OCI-LY1 (cell line): ENCODE results near the gene E2F3.

Experiments
- H2AFZ ChIP-seq: fragments of 200-600 bp; sonication (generic), shearing (Covaris generic); 2 replicates; pipeline ENCODE4 v1.6.0; 2014; ENCODE audit warnings: antibody characterized with exemption, mild to moderate bottlenecking, low read length
- H3F3A ChIP-seq: fragments of 200-600 bp; sonication (generic), shearing (Covaris generic); 2 replicates; pipeline ENCODE4 v1.6.0; 2014; ENCODE audit warnings: mild to moderate bottlenecking, antibody characterized with exemption, low read length, moderate library complexity; ENCODE audit not compliant: insufficient read depth
- H3K27ac ChIP-seq: fragments of 200-600 bp; sonication (generic); 2 replicates; pipeline ENCODE4 v1.5.1; 2014; ENCODE audit warnings: low read length, mixed run types, mild to moderate bottlenecking, low read depth; ENCODE audit not compliant: poor library complexity, severe bottlenecking
- H3K27me3 ChIP-seq: fragments of 200-600 bp; sonication (generic); 2 replicates; pipeline ENCODE4 v1.6.0; 2014; ENCODE audit warnings: antibody characterized with exemption, mild to moderate bottlenecking, low read length, moderate library complexity; ENCODE audit not compliant: insufficient read depth
- H3K36me3 ChIP-seq: fragments of 200-600 bp; sonication (generic); 2 replicates; pipeline ENCODE4 v1.6.1; 2014; ENCODE audit warnings: mild to moderate bottlenecking, antibody characterized with exemption, low read length, moderate library complexity, mixed read lengths; ENCODE audit not compliant: insufficient read depth
- H3K4me1 ChIP-seq: fragments of 200-600 bp; sonication (generic); 2 replicates; pipeline ENCODE4 v1.5.1; 2014; ENCODE audit warnings: mild to moderate bottlenecking, low read length, moderate library complexity; ENCODE audit not compliant: insufficient read depth, severe bottlenecking
- H3K4me2 ChIP-seq: fragments of 200-600 bp; sonication (generic), shearing (Covaris generic); 2 replicates; pipeline ENCODE4 v1.6.1; 2014; ENCODE audit warnings: low read length
- H3K4me3 ChIP-seq: fragments of 200-600 bp; sonication (generic); 2 replicates; pipeline ENCODE4 v1.5.1; 2014; ENCODE audit warnings: low read length, low read depth, mild to moderate bottlenecking, mixed read lengths; ENCODE audit not compliant: poor library complexity, severe bottlenecking
- H3K79me2 ChIP-seq: fragments of 200-600 bp; shearing (Covaris generic); 2 replicates; pipeline ENCODE4 v1.6.1; 2016; ENCODE audit warnings: mixed run types, low read length, mixed read lengths; ENCODE audit not compliant: insufficient read depth
- H3K9ac ChIP-seq: fragments of 200-600 bp; sonication (generic), shearing (Covaris generic); 2 replicates; pipeline ENCODE4 v1.6.1; 2014; ENCODE audit warnings: mild to moderate bottlenecking, low read length, mixed read lengths
- H3K9me2 ChIP-seq: fragments of 200-600 bp; sonication (generic), shearing (Covaris generic); 2 replicates; pipeline ENCODE4 v1.6.1; 2014; ENCODE audit warnings: low read depth, mild to moderate bottlenecking, low read length, mixed read lengths
- H3K9me3 ChIP-seq: fragments of 200-600 bp; shearing (Covaris generic); 2 replicates; pipeline ENCODE4 v1.6.1; 2014; ENCODE audit warnings: low read length, mixed read lengths
- H4K20me1 ChIP-seq: fragments of 200-600 bp; sonication (generic), shearing (Covaris generic); 2 replicates; pipeline ENCODE4 v1.6.0; 2016; ENCODE audit warnings: mild to moderate bottlenecking, low read length; ENCODE audit not compliant: insufficient read depth
- EZH2 ChIP-seq: fragments of 200-600 bp; sonication (generic), shearing (Covaris generic); IDR thresholded peaks from 2 replicates; pipeline ENCODE4 v1.8.0; 2017; ENCODE audit warnings: borderline replicate concordance, mixed run types, mild to moderate bottlenecking, antibody characterized with exemption, low read length, moderate library complexity, mixed read lengths
- TF ChIP-seq, protein P1 (sequence below): fragments of 200-600 bp; sonication (generic), shearing (Covaris generic); IDR thresholded peaks from 2 replicates; pipeline ENCODE4 v1.5.1; 2017; ENCODE audit warnings: mild to moderate bottlenecking, antibody characterized with exemption, low read length, moderate library complexity, mixed read lengths

Gene E2F3

DNA sequence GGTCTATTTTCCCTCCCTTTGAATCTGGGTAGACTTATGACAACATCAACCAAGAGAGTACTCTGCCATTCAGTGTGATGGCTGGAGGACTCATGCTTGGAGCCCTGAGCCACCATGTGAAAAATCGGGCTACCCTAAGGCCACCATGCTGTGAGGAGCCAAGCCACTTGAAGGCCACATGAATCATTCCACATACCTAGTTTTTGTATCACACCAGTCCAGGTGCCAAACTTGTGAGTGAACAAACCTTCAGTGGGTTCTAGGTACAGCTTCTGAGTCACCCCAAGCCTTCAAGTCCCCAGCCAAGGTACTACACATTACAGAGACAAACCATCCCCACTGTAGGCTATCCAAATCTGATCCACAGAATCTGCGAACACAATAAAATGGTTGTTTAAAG, 37.4 kb upstream of the E2F3 start:
- no peaks in the 10 kb centered on the region for H3K9me3 ChIP-seq

DNA sequence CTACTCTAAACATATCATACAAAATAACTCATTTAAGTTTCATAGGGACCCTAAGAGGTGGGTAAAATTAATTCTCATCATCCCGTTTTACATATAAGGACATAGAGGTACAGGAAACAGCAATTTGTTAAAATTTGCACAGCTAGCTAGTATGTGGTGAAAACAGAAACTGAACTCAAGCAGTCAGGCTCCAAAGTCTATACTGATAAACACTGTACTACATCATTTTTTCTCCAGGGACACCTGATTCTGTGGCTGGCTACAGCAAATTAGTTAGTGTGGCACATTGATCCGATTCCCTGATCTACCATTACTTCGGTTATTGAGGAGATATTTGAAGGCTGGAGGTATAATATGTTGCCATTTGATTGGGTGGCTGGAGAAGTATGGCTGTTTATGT, 36.2 kb upstream of the E2F3 start:
- H3K9me2 ChIP-seq, result no peaks in the 10 kb centered on the region
- H3K27ac ChIP-seq, result no peak overlapping the region
- H4K20me1 ChIP-seq, result no peaks in the 10 kb centered on the region
- H2AFZ ChIP-seq, result no peak overlapping the region
- no peak overlapping the region for H3K9ac ChIP-seq
- no peaks in the 10 kb centered on the region for H3K9me3 ChIP-seq
- H3K79me2 ChIP-seq, result no peaks in the 10 kb centered on the region
- H3F3A ChIP-seq, result no peaks in the 10 kb centered on the region; the same call in 1 of the 2 replicates
- H3K4me2 ChIP-seq, result no peak overlapping the region
- H3K4me1 ChIP-seq, result no peaks in the 10 kb centered on the region
- H3K36me3 ChIP-seq, result no peaks in the 10 kb centered on the region
- H3K4me3 ChIP-seq, result no peak overlapping the region
- TF ChIP-seq, protein P1, sequence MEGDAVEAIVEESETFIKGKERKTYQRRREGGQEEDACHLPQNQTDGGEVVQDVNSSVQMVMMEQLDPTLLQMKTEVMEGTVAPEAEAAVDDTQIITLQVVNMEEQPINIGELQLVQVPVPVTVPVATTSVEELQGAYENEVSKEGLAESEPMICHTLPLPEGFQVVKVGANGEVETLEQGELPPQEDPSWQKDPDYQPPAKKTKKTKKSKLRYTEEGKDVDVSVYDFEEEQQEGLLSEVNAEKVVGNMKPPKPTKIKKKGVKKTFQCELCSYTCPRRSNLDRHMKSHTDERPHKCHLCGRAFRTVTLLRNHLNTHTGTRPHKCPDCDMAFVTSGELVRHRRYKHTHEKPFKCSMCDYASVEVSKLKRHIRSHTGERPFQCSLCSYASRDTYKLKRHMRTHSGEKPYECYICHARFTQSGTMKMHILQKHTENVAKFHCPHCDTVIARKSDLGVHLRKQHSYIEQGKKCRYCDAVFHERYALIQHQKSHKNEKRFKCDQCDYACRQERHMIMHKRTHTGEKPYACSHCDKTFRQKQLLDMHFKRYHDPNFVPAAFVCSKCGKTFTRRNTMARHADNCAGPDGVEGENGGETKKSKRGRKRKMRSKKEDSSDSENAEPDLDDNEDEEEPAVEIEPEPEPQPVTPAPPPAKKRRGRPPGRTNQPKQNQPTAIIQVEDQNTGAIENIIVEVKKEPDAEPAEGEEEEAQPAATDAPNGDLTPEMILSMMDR, result no peak
- no peak for TF ChIP-seq EZH2
- H3K27me3 ChIP-seq, result no peaks in the 10 kb centered on the region; the same call in 1 of the 2 replicates

More for the DNA sequence above, 37.4 kb upstream of the E2F3 start:
- TF ChIP-seq, protein P1, result no peak
- no peak for TF ChIP-seq EZH2
- no peaks in the 10 kb centered on the region for H4K20me1 ChIP-seq
- H3F3A ChIP-seq, result no peaks in the 10 kb centered on the region; the same call in 1 of the 2 replicates
- H3K27me3 ChIP-seq, result no peaks in the 10 kb centered on the region; the same call in 1 of the 2 replicates
- H3K79me2 ChIP-seq, result no peaks in the 10 kb centered on the region
- no peak overlapping the region for H2AFZ ChIP-seq
- H3K27ac ChIP-seq, result no peak overlapping the region
- no peak overlapping the region for H3K9ac ChIP-seq
- no peaks in the 10 kb centered on the region for H3K4me1 ChIP-seq
- no peak overlapping the region for H3K4me3 ChIP-seq
- no peaks in the 10 kb centered on the region for H3K36me3 ChIP-seq
- no peak overlapping the region for H3K4me2 ChIP-seq
- H3K9me2 ChIP-seq, result no peaks in the 10 kb centered on the region

DNA sequence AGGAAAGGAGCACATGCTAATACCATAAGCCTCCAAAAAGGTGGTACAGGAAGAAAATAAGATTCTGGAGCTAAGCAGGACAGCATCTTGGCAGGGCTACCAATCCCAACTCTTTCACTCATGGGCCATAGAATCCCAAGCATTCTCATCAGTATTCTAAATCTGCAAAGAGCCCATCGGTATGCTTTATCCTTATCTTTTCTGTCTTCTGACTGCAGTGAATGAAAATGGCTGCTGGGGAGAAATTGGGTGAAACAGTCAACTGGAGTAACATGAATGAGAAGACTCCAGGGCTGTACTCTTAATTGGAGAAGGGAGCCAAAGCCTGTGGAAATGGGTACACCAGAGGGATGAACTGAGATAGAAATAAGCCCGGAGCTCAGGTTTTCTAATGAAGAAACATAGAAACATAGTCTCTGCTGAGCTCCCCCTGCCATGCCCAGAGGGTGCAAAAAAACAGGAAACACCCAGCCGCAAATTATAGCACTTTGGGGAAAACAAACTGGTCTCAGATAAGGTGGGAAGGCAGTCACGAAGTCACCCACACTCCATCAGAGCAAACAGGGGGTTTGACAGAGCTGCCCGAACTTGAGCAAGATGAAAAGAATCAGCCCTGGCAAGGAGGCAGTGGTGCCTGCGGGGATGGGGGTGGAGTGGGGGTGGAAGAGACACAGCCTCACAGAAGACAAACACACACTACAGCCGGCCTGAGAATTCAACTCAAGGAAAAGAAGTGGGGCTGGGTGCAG, 35.4 kb upstream of the E2F3 start:
- no peaks in the 10 kb centered on the region for H3K9me2 ChIP-seq
- no peak overlapping the region for H3K27ac ChIP-seq
- no peak overlapping the region for H3K4me3 ChIP-seq
- H3K79me2 ChIP-seq, result no peaks in the 10 kb centered on the region
- H4K20me1 ChIP-seq, result no peaks in the 10 kb centered on the region
- TF ChIP-seq, protein P1, result no peak
- no peak for TF ChIP-seq EZH2
- H3K27me3 ChIP-seq, result no peaks in the 10 kb centered on the region
- no peaks in the 10 kb centered on the region; the same call in 1 of the 2 replicates for H3F3A ChIP-seq
- no peak overlapping the region for H2AFZ ChIP-seq
- H3K36me3 ChIP-seq, result no peaks in the 10 kb centered on the region
- no peak overlapping the region for H3K4me2 ChIP-seq
- H3K9me3 ChIP-seq, result no peaks in the 10 kb centered on the region
- no peak overlapping the region for H3K9ac ChIP-seq
- H3K4me1 ChIP-seq, result no peaks in the 10 kb centered on the region
